ENCODE data around the gene RTL1.

DNA sequence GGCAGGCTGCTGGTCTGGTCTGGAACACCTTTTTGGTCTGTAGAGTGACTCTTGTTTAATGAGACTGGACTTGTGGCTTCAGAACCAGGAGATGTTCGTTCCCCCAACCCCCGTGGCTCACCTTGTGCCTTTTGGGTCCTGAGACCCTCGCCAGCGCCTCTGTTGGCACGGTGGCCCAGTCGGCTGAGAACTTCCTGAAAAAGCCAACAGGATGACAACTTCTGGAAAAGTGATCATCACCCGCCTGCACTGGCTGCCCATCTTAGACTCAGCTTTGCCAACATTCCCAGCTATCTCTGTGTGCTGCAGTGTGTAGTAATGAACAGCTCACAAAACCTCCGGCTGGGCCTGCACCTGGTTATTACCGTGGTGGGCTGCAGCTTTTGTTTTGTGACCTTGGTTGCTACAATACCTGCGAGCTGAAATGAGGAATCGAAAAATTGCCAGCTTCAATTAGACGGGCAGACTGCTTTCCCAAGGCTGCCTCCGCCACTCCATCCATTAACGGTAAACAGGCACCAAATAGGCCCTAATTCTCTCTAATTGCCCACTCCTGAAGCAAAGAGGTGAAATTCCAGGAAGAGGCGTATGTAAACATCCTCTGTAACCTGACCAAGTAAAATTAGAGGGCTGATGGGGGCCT, 61.6 kb downstream of the RTL1 start:
- no peak for TF ChIP-seq POLR2A (IDR thresholded peaks at IDR 0.05; ENCODE audit: low read length)
- no peak for TF ChIP-seq GATA1 (IDR thresholded peaks at IDR 0.05; ENCODE audit: low read depth, low read length)

Data from erythroblast (primary cell).